ENCODE data around the gene MBNL2. TPM values are rescaled to one million over a fixed set of nuclear protein-coding genes. Genes with fewer than 3 reads are reported as not detected.
A peak's percentile ranks its signal among the peaks of the same experiment; 100 is the strongest.

Gene MBNL2
- total RNA-seq, 1 donor from 2014 or later = 41.0 TPM

DNA sequence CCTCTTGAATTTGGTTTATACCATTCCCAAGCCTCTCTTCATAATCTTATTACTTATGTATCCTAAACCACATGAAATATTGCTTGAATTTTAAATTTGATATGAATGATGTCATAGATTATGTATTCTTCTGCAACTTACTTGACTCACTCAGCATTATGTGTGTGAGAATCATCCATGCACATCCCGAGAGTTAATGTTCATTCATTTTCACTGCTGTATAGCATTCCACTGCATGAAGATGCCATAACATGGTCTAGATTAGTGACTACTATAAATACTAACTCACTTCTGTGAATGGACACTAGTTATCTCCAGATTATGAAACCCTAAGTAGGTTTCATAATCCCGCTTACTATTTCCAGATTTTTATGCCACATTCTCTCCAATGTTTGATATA, 186.8 kb downstream of the MBNL2 start:
- DNase-seq (ENCODE audit: low read depth in 2 of 2) = no peak

GRCh38 chr13:97411984-97412383, 189.9 kb downstream of the MBNL2 start:
- DNase-seq (ENCODE audit: low read depth in 2 of 2) = no peak

GRCh38 chr13:97413694-97414093, 191.6 kb downstream of the MBNL2 start:
- DNase-seq (ENCODE audit: low read depth in 2 of 2) = no peak

DNA sequence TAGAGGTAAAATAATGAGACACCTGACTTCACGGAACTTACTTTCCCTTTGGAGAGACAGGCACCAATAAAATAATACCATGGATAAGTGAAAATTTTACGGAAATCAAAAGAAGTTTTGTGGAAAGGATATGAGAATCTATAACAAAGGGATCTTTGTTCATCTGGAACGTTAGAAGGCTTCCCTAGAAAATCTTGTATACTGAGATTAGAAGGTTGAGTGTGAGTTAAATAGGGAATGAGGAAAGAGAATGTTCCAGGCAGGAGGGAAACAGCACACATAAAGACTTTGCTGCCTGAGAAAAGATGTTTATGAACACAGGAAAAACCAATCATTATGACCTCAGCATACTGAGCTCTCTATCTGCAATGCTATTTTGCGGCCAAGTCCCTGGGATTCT, 192.3 kb downstream of the MBNL2 start:
- no peak for DNase-seq (ENCODE audit: low read depth in 2 of 2)

GRCh38 chr13:97417698-97418097, 195.6 kb downstream of the MBNL2 start:
- no peak for DNase-seq (ENCODE audit: low read depth in 2 of 2)

GRCh38 chr13:97422118-97423054, 200.3 kb downstream of the MBNL2 start:
- DNase-seq (ENCODE audit: low read depth in 2 of 2) = no peak

DNA sequence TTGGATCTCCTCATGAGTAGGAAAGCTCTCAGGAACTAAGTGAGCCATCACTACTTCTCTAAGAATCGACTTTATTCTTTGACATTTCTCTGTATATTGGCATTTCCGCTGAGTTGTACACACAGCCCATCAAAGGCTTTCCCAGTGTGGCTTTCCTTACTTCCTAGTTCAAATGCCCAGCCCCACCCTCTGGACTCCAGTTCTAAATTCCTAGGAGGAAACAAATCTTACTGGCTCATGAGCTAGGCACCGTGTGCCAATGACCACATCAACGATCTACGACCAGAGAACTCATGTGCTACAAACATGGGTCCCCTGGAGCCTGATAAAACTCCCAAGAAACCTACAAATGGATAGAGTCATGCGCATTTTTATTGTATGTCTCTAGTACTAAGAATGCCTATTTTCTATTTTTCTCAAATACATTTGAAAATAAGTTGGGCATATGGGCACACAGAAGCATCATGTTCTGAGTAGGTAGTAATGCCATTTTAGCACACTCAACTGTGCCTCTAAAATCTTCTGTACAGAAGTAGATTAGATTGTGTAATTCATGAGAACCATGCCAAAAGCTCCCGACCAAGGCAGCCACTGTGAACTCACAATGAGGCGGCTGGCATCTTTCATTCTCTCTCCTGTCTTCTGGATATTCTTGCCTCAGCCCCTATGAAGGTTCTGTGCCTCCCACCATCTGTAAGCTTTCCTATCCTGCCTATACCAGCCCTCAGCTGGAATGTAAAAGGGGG, 201.3 kb downstream of the MBNL2 start:
- no peak for DNase-seq (ENCODE audit: low read depth in 2 of 2)

DNA sequence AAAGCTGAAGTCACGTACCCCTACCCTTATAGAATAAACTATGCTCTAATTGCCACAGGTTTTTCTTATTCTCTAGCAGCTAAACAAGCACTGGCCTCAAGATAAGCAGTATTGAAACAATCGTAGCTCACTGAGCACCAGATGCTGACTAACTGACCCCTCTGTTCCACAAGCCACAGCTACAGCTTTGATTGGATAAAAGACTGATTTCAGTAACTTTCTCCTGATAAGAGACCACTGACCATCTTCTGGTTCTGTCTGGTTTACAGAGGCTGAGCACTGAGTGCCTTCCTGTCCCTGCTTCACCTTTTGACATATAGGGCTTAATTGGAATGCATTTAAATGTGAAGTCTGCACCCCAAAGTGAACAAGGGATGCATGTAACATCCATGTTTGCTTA, 203.5 kb downstream of the MBNL2 start:
- DNase-seq (ENCODE audit: low read depth in 2 of 2) = no peak

DNA sequence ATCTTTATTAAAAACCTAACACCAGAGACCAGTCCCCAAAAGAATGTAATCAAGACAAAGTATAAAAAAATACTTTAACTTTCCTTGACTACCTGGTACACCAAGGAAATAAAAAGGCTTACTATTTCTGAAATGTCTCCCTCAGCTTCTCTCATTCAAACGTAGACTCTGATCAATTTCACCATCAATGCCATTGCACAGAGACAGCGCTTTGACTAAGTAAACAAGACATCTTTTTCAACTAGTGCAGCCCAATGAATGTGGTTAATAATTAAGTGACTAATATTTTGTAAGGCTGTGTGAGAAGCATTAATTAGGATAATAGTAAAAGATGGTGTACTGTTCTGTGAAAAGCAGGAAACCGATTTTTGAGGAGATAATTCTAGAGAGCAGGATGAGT, 204.6 kb downstream of the MBNL2 start:
- DNase-seq (ENCODE audit: low read depth in 2 of 2) = no peak

GRCh38 chr13:97429681-97430081, 207.5 kb downstream of the MBNL2 start:
- no peak for DNase-seq (ENCODE audit: low read depth in 2 of 2)

DNA sequence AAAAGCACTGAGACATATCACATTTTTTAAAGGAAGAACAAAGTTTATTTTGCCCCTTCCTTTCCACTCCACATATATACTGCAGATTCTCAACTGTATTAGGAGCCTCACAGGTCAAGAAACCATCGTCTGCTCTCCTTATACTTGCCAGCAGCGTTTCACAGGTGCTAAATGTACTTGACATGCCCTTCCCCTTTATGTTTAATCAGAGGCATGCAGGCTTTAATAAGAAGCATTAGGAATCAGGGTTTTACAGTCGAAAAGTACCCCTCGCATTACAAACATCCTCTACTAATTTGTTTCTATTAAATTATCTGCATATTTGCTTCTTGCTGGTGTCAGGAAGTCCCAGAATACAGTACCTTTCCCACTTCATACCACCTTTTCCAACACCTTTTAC, 208.2 kb downstream of the MBNL2 start:
- DNase-seq (ENCODE audit: low read depth in 2 of 2) = no peak

DNA sequence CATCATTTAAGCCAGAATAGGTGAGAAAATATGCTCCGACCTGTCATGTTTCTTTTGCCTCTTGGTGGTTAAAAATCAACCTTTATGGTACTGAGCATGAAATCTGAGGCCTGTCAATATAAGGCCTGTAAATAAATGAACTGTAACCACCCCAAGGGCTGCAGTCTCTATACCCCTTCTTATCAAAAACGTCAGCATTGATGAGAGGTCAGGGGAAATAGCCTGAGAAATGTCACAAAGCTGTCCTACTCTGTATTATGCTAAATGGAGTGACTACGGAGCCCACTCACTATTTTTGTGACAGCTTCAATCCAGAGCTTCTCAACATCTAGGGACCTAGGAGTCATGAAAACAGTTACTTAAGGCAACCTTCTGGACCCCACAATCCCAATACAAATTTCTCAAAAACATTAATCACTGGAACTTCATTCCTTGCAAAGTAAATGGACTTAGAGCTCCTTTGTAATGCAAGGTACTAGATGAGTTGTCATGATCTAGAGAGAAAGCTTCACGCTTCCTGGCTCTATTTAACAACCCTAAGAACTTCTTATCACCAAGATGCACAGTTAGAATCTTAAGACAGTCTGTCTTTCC, 209.1 kb downstream of the MBNL2 start:
- DNase-seq (ENCODE audit: low read depth in 2 of 2) = no peak

DNA sequence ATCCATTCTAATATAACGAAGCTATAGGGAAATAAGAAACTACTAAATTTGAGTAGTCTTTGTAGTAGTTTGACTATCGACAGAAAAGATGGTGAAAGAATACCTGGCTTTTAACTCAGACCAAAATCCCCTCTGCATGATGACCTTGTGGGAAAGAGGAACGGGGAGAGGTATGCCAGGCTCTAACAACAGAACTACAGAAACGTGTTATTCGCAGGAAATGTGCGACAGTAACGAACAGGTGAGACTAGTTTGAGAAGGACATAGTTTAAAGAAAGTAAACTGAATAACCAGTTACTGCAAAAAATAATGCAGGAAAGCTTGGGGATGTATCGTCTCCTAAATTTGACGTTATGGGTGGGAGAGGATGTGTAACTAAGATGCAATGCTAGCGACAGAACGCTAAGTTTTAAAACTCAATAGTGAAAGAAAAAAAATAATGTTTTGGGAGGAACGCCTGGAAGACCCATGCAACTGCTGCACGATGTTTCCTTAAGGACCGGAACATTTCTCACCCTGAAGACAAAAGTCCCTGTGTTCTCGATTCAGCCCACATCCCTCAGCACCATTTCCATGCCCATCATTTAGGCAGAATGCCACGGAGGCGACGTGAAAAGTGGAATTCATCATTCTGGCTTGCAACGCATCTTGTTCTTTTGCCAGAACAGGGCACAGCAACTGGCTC, 210.2 kb downstream of the MBNL2 start:
- DNase-seq (ENCODE audit: low read depth in 2 of 2) = no peak

- DNase-seq (ENCODE audit: low read depth in 2 of 2) = peak; percentile 100
These were observed 211.0 kb downstream of the MBNL2 start for GRCh38 chr13:97432917-97433726.

- DNase-seq (ENCODE audit: low read depth in 2 of 2) = peak; percentile 84 to 94
These were observed 211.7 kb downstream of the MBNL2 start, which contains the start of gene RAP2A for GRCh38 chr13:97433727-97434396. Gene RAP2A (plus strand): TSS chr13:97434169. CDS start chr13:97434471, 302 bp downstream.

- DNase-seq (ENCODE audit: low read depth in 2 of 2) = peak in 1 of 2 donors; percentile 40
These were observed 212.5 kb downstream of the MBNL2 start for GRCh38 chr13:97434397-97435201.

- DNase-seq (ENCODE audit: low read depth in 2 of 2) = no peak
These were observed 213.2 kb downstream of the MBNL2 start for GRCh38 chr13:97435323-97435722.

DNA sequence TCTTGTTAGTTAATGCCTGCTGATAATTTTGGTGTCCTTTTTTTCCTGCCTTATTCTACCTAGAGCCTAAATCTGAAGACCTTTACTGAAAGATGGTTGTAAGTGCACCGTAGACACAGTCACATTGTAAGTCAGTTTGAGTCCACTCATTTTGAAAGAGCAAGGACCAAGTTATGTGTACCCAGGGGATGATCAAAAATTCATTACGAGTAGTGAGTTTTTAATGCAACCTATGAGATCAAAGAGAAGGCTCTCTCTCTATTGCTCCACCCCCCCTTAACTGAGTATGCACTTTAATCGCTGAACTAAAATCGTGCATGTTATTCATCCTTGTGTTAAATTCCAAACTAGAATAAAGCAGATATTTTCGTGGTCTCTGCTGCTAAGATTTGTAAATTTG, 213.7 kb downstream of the MBNL2 start:
- peak in 1 of 2 donors; percentile 12 for DNase-seq (ENCODE audit: low read depth in 2 of 2)

- no peak for DNase-seq (ENCODE audit: low read depth in 2 of 2)
These were observed 214.7 kb downstream of the MBNL2 start for GRCh38 chr13:97436845-97437244.

Measured in dermis microvascular lymphatic vessel endothelial cell (primary cell).